Measurements from ENCODE around the gene SLC16A8.

The SLC16A8 gene

DNA sequence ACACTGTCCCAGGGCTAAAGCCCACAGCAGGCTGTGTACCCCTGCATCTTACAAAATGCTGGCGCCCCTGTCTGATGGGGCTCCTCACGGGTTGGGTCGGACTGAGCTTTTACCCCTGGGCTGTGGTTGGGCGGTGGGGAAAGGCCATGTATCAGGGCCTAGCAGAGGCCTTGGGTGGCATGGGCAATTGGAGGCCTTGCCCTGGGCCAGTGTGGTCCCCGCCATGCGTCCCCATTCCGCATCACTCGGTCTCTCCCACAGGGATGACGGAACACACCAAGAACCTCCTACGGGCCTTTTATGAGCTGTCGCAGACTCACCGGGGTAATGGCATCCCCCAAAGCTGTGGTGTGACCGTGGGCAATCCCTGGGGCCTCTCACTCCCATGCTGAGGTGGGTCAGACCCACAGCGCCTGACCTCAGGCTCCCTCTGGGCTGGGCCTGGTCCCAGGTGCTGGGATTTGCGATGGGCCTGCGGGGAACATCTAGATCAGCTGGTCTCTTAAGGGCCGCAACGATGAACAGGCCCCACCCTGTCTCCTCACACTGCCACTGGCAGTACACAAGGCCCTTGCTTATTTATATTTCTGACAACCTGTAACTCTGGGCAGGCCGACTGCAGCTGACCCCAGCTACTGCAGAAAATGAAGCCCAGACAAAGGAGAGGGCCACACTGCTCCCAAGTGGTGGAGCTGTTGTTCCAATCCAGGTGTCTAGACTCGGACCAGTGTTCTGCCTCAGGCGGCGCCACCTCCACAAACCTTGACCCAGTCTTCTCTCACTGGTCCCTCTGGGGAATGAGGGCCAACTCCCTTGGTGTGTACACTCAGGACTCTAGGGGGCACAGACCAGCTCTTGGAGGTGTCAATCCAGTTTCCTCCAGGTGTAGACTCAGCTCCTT, 12.3 kb downstream of the SLC16A8 start:
- no peak overlapping the region for H3K4me3 ChIP-seq (ENCODE audit: low read length)
- H3K36me3 ChIP-seq (ENCODE audit: control insufficient read depth, insufficient read depth, low read length), result peaks cover 15% of the 10 kb centered on the region
- WGBS (ENCODE audit: insufficient coverage, insufficient read length), result no CpG with 5 or more reads among the region's 22 CpGs
- no peaks in the 10 kb centered on the region for H3K9me3 ChIP-seq (ENCODE audit: control insufficient read depth, insufficient read depth, low read length)
- H3K27me3 ChIP-seq (ENCODE audit: control insufficient read depth, insufficient read depth, low read length), result no peaks in the 10 kb centered on the region
- no peaks in the 10 kb centered on the region for H3K4me1 ChIP-seq (ENCODE audit: control insufficient read depth, insufficient read depth, low read length)
- H3K27ac ChIP-seq (ENCODE audit: low read length), result no peak overlapping the region
- no peak for DNase-seq (ENCODE audit: low read depth, low spot score)

DNA sequence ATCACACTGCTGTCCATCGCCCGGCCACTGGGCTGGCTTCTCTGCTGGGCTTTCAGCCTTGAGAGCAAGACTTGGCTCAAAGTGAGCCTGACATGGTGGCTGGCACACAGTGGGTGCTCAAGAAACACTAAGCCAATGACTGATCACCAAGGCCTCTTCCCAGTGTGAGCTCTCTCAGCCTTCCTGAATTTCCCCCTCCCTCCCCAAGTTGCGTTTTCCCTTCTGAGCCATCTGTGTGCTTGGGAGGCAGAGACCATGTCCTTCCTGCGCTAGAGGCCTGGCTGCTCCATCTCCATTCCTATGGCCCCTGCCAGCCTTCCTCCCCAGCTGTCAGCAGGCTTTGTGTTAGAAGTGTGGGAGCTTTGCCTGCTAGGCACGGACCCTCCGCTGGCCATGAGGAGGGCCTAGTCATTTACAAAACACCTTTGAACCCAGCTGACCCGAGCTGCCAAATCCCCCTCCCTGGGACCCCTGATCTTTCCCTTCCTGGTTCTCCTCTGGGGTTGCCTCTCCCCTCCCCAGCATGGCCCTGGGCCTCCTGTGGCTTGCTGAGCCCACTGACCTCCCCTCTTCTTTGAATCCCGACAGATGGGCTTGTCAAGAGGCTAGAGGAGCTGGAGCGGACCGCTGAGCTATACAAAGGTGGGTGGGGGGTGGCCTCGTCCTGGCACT, 13.6 kb downstream of the SLC16A8 start:
- H3K9me3 ChIP-seq (ENCODE audit: control insufficient read depth, insufficient read depth, low read length), result no peaks in the 10 kb centered on the region
- peaks cover 23% of the 10 kb centered on the region for H3K36me3 ChIP-seq (ENCODE audit: control insufficient read depth, insufficient read depth, low read length)
- H3K4me1 ChIP-seq (ENCODE audit: control insufficient read depth, insufficient read depth, low read length), result no peaks in the 10 kb centered on the region
- no peak for DNase-seq (ENCODE audit: low read depth, low spot score)
- H3K27ac ChIP-seq (ENCODE audit: low read length), result no peak overlapping the region
- H3K4me3 ChIP-seq (ENCODE audit: low read length), result no peak overlapping the region
- no peaks in the 10 kb centered on the region for H3K27me3 ChIP-seq (ENCODE audit: control insufficient read depth, insufficient read depth, low read length)
- WGBS (ENCODE audit: insufficient coverage, insufficient read length), result no CpG with 5 or more reads among the region's 11 CpGs

DNA sequence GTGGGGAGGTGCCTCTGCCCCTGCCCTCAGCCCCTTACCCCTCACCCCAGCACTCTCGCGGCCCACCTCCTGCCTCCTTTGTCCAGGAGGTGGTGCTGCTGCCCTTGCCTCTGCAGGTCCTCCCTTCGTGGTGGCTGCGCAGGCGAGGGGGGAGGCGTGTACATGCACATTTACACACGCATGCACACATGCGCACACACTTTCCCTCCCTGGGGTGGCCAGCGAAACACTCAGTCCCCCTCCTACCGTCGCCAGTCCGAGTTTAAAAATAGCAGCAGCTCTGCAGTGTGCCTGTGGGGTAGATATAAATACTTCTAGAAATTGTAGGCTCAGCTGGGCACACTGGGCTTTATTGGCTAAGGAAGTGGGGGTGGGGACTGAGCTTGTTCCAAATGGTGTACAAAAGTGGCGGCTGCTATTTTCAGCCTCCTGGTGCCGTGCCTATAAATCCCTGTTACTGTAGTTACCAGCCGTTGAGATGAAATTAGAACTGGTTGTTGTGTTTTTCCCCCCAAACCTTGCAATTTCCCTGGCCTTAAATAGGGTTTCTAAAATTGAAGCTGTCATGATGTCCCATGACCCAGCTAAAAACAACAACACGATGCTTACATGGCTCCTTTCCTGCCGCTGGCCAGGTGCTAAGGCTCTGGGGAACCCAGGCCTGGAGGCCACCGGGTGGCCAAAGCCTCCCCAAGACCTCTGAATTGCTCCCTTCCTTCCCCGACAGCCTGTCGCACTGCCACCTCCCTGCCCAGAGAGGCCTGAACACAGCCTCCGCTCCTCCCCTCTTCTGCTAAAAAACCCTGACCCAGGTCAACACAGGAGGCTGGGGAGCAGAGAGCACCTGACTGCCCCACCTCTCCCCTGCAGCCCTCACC, 14.4 kb downstream of the SLC16A8 start:
- Histone ChIP-seq H3K27me3 (ENCODE audit: control insufficient read depth, insufficient read depth, low read length) (no peaks in the 10 kb centered on the region), H3K4me1 (ENCODE audit: control insufficient read depth, insufficient read depth, low read length) (no peaks in the 10 kb centered on the region), H3K9me3 (ENCODE audit: control insufficient read depth, insufficient read depth, low read length) (no peaks in the 10 kb centered on the region), H3K36me3 (ENCODE audit: control insufficient read depth, insufficient read depth, low read length) (peaks cover 22% of the 10 kb centered on the region), H3K4me3 (ENCODE audit: low read length) (no peak overlapping the region), H3K27ac (ENCODE audit: low read length) (no peak overlapping the region)
- WGBS (ENCODE audit: insufficient coverage, insufficient read length), result no CpG with 5 or more reads among the region's 21 CpGs
- no peak for DNase-seq (ENCODE audit: low read depth, low spot score)

DNA sequence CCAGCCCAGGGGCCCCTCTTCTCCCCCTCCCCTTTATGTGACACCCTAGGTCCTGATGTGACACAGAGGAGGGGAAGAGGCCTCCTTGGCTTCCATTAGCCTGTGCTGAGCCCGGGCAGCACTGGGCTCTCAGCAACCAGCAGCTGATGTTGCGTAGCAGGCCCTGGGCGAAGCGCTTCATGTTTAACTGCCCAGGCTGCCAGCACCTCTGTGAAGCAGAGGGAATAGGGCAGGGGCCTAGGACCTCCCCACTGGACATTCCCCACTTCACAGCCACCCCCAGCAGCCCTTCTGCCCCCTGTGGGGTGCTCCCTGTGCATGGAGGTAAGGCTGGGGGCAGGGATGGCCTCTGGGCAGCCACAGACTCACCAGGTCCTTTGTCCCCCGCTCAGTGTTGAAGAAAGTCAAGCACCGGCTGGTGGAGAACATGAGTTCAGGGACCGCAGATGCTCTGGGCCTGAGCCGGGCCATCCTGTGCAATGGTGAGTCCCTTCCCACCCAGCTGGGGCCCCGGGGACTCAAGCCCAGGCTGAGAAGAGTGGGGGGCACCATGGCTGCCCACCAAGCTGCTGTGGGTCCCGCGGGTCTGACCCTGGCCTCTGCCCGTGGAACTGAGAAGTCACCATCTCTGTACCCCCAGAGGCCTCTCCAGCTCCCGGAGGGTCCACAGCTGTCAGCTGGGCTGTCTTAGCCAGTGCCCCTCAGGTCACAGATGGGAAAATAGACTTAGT, 15.2 kb downstream of the SLC16A8 start:
- Histone ChIP-seq H3K27me3 (ENCODE audit: control insufficient read depth, insufficient read depth, low read length) (no peaks in the 10 kb centered on the region), H3K4me1 (ENCODE audit: control insufficient read depth, insufficient read depth, low read length) (no peaks in the 10 kb centered on the region), H3K27ac (ENCODE audit: low read length) (no peak overlapping the region), H3K9me3 (ENCODE audit: control insufficient read depth, insufficient read depth, low read length) (no peaks in the 10 kb centered on the region), H3K4me3 (ENCODE audit: low read length) (no peak overlapping the region), H3K36me3 (ENCODE audit: control insufficient read depth, insufficient read depth, low read length) (peaks cover 21% of the 10 kb centered on the region)
- no peak for DNase-seq (ENCODE audit: low read depth, low spot score)
- no CpG with 5 or more reads among the region's 13 CpGs for WGBS (ENCODE audit: insufficient coverage, insufficient read length)

DNA sequence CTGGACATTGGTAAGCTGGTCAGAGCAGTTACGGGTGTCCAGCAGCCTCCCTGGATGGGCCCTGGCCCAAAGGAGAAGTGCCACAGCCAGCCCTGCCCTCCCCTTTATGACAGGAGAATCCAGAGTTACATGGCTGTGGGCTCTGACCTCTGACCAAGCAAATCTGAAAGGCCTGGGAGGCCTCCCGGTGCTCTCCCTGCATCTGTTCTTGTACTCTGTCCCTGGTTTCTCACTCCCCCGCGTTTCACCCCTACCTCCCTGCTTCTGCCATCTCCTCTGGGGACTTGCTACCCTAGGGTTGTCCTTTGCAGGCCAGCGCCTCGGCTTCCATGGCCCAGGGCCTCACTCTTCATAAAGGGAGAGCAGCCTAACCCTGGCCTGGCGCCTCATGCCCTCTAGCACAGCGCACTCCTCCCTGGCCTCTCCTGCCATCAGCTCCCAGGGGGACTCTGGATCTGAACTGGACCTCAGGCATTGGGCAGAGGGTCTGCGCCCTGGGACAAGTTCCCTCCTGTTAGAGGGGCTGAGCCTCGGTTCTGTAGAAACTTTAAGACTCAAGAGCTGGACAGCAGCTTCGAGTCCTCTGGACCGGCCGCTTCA, 16.1 kb downstream of the SLC16A8 start:
- no peaks in the 10 kb centered on the region for H3K9me3 ChIP-seq (ENCODE audit: control insufficient read depth, insufficient read depth, low read length)
- WGBS (ENCODE audit: insufficient coverage, insufficient read length), result no CpG with 5 or more reads among the region's 13 CpGs
- H3K27me3 ChIP-seq (ENCODE audit: control insufficient read depth, insufficient read depth, low read length), result no peaks in the 10 kb centered on the region
- peaks cover 19% of the 10 kb centered on the region for H3K36me3 ChIP-seq (ENCODE audit: control insufficient read depth, insufficient read depth, low read length)
- DNase-seq (ENCODE audit: low read depth, low spot score), result no peak
- H3K4me1 ChIP-seq (ENCODE audit: control insufficient read depth, insufficient read depth, low read length), result no peaks in the 10 kb centered on the region
- no peak overlapping the region for H3K27ac ChIP-seq (ENCODE audit: low read length)
- H3K4me3 ChIP-seq (ENCODE audit: low read length), result no peak overlapping the region

DNA sequence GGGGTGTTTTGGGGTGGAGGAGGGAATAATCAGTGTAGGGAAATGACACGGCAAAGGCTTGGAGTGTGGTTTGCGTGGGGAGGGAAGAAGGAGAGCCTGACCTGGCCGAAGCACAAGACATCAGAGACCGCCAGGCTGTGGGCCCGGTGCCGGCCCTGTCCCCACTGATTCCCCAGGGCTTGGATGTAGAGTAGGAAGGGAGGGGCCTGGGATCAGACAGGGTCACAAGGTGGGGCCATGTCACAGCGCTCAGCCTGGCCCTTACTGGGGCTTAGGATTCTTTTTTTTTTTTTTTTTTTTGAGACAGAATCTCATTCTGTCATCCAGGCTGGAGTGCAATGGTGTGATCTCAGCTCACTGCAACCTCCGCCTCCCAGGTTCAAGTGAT, 17.0 kb downstream of the SLC16A8 start:
- Histone ChIP-seq H3K4me3 (ENCODE audit: low read length) (no peak overlapping the region), H3K36me3 (ENCODE audit: control insufficient read depth, insufficient read depth, low read length) (peaks cover 13% of the 10 kb centered on the region), H3K27ac (ENCODE audit: low read length) (no peak overlapping the region), H3K27me3 (ENCODE audit: control insufficient read depth, insufficient read depth, low read length) (no peaks in the 10 kb centered on the region), H3K4me1 (ENCODE audit: control insufficient read depth, insufficient read depth, low read length) (no peaks in the 10 kb centered on the region), H3K9me3 (ENCODE audit: control insufficient read depth, insufficient read depth, low read length) (no peaks in the 10 kb centered on the region)
- 100% methylated on average over 2 of the region's 8 CpGs for WGBS (ENCODE audit: insufficient coverage, insufficient read length)
- no peak for DNase-seq (ENCODE audit: low read depth, low spot score)

DNA sequence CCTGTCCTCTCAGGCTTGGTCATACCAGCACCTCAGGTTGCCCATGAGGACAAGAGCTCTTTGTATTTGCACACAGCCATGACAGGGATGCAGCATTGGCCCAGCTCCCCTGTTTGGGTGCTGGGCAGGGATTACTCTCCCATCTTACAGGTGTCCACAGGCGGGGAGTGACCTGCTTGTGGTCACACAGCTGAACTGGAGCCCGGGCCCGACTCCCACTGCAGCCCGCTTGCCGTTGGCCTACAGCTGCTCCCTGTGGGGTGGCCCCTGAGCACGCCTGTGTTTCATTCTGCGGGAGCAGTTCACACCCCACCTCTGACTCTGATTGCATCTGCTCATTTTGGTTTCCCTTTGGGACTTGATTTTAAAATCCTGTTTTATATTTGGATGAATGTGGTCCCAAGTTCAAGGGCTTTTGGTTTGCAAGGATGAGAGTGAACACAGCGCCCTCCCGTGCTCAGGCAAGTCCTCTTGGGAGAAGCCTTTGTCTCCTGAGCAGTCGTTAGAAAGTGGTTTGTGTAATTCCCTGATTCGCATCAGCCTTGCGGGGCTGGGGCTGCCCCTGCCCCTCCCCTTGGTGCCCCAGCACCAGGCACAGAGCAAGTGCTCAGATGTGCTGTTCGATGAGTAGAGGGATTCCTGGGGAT, 17.5 kb downstream of the SLC16A8 start:
- WGBS (ENCODE audit: insufficient coverage, insufficient read length), result no CpG with 5 or more reads among the region's 13 CpGs
- Histone ChIP-seq H3K27ac (ENCODE audit: low read length) (no peak overlapping the region), H3K36me3 (ENCODE audit: control insufficient read depth, insufficient read depth, low read length) (peaks cover 13% of the 10 kb centered on the region), H3K4me1 (ENCODE audit: control insufficient read depth, insufficient read depth, low read length) (no peaks in the 10 kb centered on the region), H3K9me3 (ENCODE audit: control insufficient read depth, insufficient read depth, low read length) (no peaks in the 10 kb centered on the region), H3K4me3 (ENCODE audit: low read length) (no peak overlapping the region), H3K27me3 (ENCODE audit: control insufficient read depth, insufficient read depth, low read length) (no peaks in the 10 kb centered on the region)
- DNase-seq (ENCODE audit: low read depth, low spot score), result no peak

DNA sequence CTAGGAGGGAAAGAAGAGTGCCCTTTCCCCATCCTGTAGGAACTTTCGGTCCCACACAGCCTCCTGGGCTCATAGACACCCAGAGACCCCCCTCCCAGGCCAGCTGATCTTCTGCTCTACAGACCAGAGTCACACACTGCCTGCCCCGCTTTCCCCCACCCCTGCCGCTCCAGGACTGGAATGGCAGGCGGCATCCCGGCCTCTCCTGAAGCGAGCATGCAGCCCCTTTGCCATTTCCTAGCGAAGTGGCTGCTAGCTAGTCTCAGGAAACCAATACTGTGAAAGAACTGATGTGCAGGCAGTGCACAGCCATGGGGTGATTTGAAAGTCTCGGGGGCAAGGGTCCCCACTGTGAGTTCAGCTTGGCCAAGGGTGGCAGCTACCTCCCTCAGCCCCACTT, 18.4 kb downstream of the SLC16A8 start:
- Histone ChIP-seq H3K27ac (ENCODE audit: low read length) (no peak overlapping the region), H3K4me3 (ENCODE audit: low read length) (no peak overlapping the region), H3K27me3 (ENCODE audit: control insufficient read depth, insufficient read depth, low read length) (no peaks in the 10 kb centered on the region), H3K9me3 (ENCODE audit: control insufficient read depth, insufficient read depth, low read length) (no peaks in the 10 kb centered on the region), H3K36me3 (ENCODE audit: control insufficient read depth, insufficient read depth, low read length) (peaks cover 13% of the 10 kb centered on the region), H3K4me1 (ENCODE audit: control insufficient read depth, insufficient read depth, low read length) (no peaks in the 10 kb centered on the region)
- no peak for DNase-seq (ENCODE audit: low read depth, low spot score)
- no CpG with 5 or more reads among the region's 8 CpGs for WGBS (ENCODE audit: insufficient coverage, insufficient read length)

DNA sequence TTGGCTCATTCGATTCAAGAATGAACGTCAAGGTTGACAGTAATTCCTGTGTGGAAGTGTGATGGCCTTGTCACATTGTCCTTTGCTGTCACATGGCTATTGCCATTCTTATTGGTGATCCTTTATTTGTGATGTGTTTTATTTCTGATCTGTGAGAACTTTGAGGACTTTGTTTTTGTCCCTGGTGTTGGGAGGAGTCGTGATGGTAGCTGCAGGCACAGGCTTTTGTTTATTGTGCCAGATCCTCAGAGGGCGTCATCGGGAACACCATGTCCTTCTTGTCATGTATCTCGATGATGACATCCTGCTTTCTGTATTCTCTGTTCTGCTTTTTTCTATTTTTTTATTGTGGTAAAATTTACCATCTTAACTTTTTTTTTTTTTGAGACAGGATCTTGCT, 21.2 kb downstream of the SLC16A8 start:
- H3K36me3 ChIP-seq (ENCODE audit: control insufficient read depth, insufficient read depth, low read length), result peaks cover 18% of the 10 kb centered on the region
- WGBS (ENCODE audit: insufficient coverage, insufficient read length), result no CpG with 5 or more reads among the region's 6 CpGs
- H3K27ac ChIP-seq (ENCODE audit: low read length), result no peak overlapping the region
- H3K9me3 ChIP-seq (ENCODE audit: control insufficient read depth, insufficient read depth, low read length), result no peaks in the 10 kb centered on the region
- H3K4me1 ChIP-seq (ENCODE audit: control insufficient read depth, insufficient read depth, low read length), result peaks cover 2% of the 10 kb centered on the region; the same call in 1 of the 2 replicates
- H3K4me3 ChIP-seq (ENCODE audit: low read length), result no peak overlapping the region
- DNase-seq (ENCODE audit: low read depth, low spot score), result no peak
- no peaks in the 10 kb centered on the region for H3K27me3 ChIP-seq (ENCODE audit: control insufficient read depth, insufficient read depth, low read length)

All from iPS DF 6.9 (cell line).